Upper lobe of right lung (tissue), 1 donor: ENCODE results near the gene CAMTA1. TPM values are rescaled to one million over a fixed set of nuclear protein-coding genes. Genes with fewer than 3 reads are reported as not detected.

Experiments
- ATAC-seq: fragments of 200-7000 bp; cut with Tn5 transposase; one replicate; pipeline ENCODE4 v1.9.1; 2020; ENCODE audit warnings: mild to moderate bottlenecking, moderate library complexity
- DNase-seq: peaks from one replicate; pipeline ENCODE4 v3.0.0-alpha.2; 2020
- H3K27ac ChIP-seq: fragments of 200-600 bp; one replicate; pipeline ENCODE4 v1.8.0; 2022
- H3K27me3 ChIP-seq: fragments of 200-600 bp; one replicate; pipeline ENCODE4 v1.8.0; 2022; ENCODE audit warnings: mild to moderate bottlenecking
- H3K36me3 ChIP-seq: fragments of 200-600 bp; one replicate; pipeline ENCODE4 v1.8.0; 2022
- H3K4me1 ChIP-seq: fragments of 200-600 bp; one replicate; pipeline ENCODE4 v1.8.0; 2022
- H3K4me3 ChIP-seq: fragments of 200-600 bp; one replicate; pipeline ENCODE4 v1.8.0; 2022; ENCODE audit warnings: mild to moderate bottlenecking
- H3K9me3 ChIP-seq: fragments of 200-600 bp; one replicate; pipeline ENCODE4 v1.8.0; 2022
- CTCF ChIP-seq: fragments of 200-600 bp; IDR thresholded peaks from one replicate; pipeline ENCODE4 v1.8.0; 2022; ENCODE audit warnings: antibody characterized with exemption
- intact Hi-C: fragments of 100-400 bp; cut with DNase I; formaldehyde crosslinking; loops from one replicate; pipeline ENCODE4 v1.11.0; 2022
- total RNA-seq: library from RNA; stranded (reverse); fragmentation: NEBNext Ultra II Directional; extraction: Animal tissue kit (Norgen Biotek cat#: 25700); gene quantifications from one replicate; pipeline ENCODE4 v1.2.1, GENCODE V29; 2021
- donor health status: DM: no; HTN: yes; CAD: no; lungs with severe emphysema.

CAMTA1 gene
- total RNA-seq, 1 donor from 2014 or later, result 63.4 TPM

GRCh38 chr1:7232441-7233236 lies 447.4 kb downstream of the CAMTA1 start:
- Histone ChIP-seq H3K4me1 (no peaks in the 10 kb centered on the region), H3K9me3 (no peaks in the 10 kb centered on the region), H3K27ac (no peak overlapping the region), H3K4me3 (no peak overlapping the region), H3K27me3 (no peaks in the 10 kb centered on the region), H3K36me3 (no peaks in the 10 kb centered on the region)
- no peak for ATAC-seq
- DNase-seq, result no peak
- intact Hi-C loops, result no loop called here
- TF ChIP-seq CTCF, result no peak

GRCh38 chr1:7233237-7233540 lies 447.9 kb downstream of the CAMTA1 start:
- intact Hi-C loops, result no loop called here
- Histone ChIP-seq H3K9me3 (no peaks in the 10 kb centered on the region), H3K36me3 (no peaks in the 10 kb centered on the region), H3K4me3 (no peak overlapping the region), H3K27ac (no peak overlapping the region), H3K27me3 (no peaks in the 10 kb centered on the region), H3K4me1 (no peaks in the 10 kb centered on the region)
- DNase-seq, result no peak
- no peak for TF ChIP-seq CTCF
- no peak for ATAC-seq

GRCh38 chr1:7233646-7234470 lies 448.6 kb downstream of the CAMTA1 start:
- H3K4me3 ChIP-seq, result no peak overlapping the region
- no peak overlapping the region for H3K27ac ChIP-seq
- H3K4me1 ChIP-seq, result no peaks in the 10 kb centered on the region
- H3K9me3 ChIP-seq, result no peaks in the 10 kb centered on the region
- no peaks in the 10 kb centered on the region for H3K27me3 ChIP-seq
- intact Hi-C loops, result no loop called here
- no peak for DNase-seq
- no peak for ATAC-seq
- H3K36me3 ChIP-seq, result no peaks in the 10 kb centered on the region
- no peak for TF ChIP-seq CTCF

DNA sequence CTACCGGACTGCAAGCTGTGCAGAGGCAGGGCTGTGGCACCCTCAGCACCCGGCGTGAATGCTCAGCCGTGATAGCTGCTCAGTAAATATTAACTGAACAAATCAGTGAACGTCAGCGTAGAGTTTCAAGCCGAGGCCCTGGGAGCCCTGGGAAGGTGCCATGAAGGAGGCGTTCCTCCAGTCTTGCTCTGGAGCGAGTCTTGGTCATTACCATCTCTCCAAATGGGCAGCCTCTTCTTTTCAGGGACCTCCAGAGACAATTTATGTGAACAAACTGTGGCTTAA lies 449.2 kb downstream of the CAMTA1 start:
- no peak for TF ChIP-seq CTCF
- Histone ChIP-seq H3K4me1 (no peaks in the 10 kb centered on the region), H3K27me3 (no peaks in the 10 kb centered on the region), H3K36me3 (no peaks in the 10 kb centered on the region), H3K27ac (no peak overlapping the region), H3K9me3 (no peaks in the 10 kb centered on the region), H3K4me3 (no peak overlapping the region)
- ATAC-seq (no peak), DNase-seq (no peak)
- intact Hi-C loops, result no loop called here

GRCh38 chr1:7235871-7236517 lies 450.7 kb downstream of the CAMTA1 start:
- Histone ChIP-seq H3K27ac (no peak overlapping the region), H3K4me1 (no peaks in the 10 kb centered on the region), H3K27me3 (no peaks in the 10 kb centered on the region), H3K4me3 (no peak overlapping the region), H3K36me3 (no peaks in the 10 kb centered on the region), H3K9me3 (no peaks in the 10 kb centered on the region)
- no peak for TF ChIP-seq CTCF
- ATAC-seq, result no peak
- no peak for DNase-seq
- intact Hi-C loops, result no loop called here
